ENCODE measurements around the gene MYEOV.

Gene MYEOV

GRCh38 chr11:69293819-69294505 is at the start of gene MYEOV:
Gene MYEOV (plus strand): TSS chr11:69294155. CDS start chr11:69295355, 1,200 bp downstream.
- DNase-seq (ENCODE audit: low read depth in 2 of 2), result no peak

GRCh38 chr11:69244266-69244665 is 49.7 kb upstream of the MYEOV start:
- no peak for DNase-seq (ENCODE audit: low read depth in 2 of 2)

- no peak for DNase-seq (ENCODE audit: low read depth in 2 of 2)
Measured at GRCh38 chr11:69245041-69245440, 48.9 kb upstream of the MYEOV start.

- DNase-seq (ENCODE audit: low read depth in 2 of 2), result no peak
Measured at GRCh38 chr11:69245491-69246345, 48.2 kb upstream of the MYEOV start.

GRCh38 chr11:69249311-69250185 is 44.4 kb upstream of the MYEOV start:
- DNase-seq (ENCODE audit: low read depth in 2 of 2), result no peak

GRCh38 chr11:69250186-69251056 is 43.5 kb upstream of the MYEOV start:
- no peak for DNase-seq (ENCODE audit: low read depth in 2 of 2)

- no peak for DNase-seq (ENCODE audit: low read depth in 2 of 2)
Measured at GRCh38 chr11:69251057-69251393, 42.9 kb upstream of the MYEOV start.

- no peak for DNase-seq (ENCODE audit: low read depth in 2 of 2)
Measured at GRCh38 chr11:69251639-69252489, 42.1 kb upstream of the MYEOV start.

- no peak for DNase-seq (ENCODE audit: low read depth in 2 of 2)
Measured at GRCh38 chr11:69252490-69252837, 41.5 kb upstream of the MYEOV start.

GRCh38 chr11:69253028-69253427 is 40.9 kb upstream of the MYEOV start:
- no peak for DNase-seq (ENCODE audit: low read depth in 2 of 2)

- DNase-seq (ENCODE audit: low read depth in 2 of 2), result no peak
Measured at GRCh38 chr11:69257134-69257533, 36.8 kb upstream of the MYEOV start.

GRCh38 chr11:69257838-69258658 is 35.9 kb upstream of the MYEOV start:
- DNase-seq (ENCODE audit: low read depth in 2 of 2), result no peak

GRCh38 chr11:69259096-69259495 is 34.9 kb upstream of the MYEOV start:
- no peak for DNase-seq (ENCODE audit: low read depth in 2 of 2)

GRCh38 chr11:69260622-69261021 is 33.3 kb upstream of the MYEOV start:
- DNase-seq (ENCODE audit: low read depth in 2 of 2), result no peak

GRCh38 chr11:69261116-69261515 is 32.8 kb upstream of the MYEOV start:
- DNase-seq (ENCODE audit: low read depth in 2 of 2), result no peak

- DNase-seq (ENCODE audit: low read depth in 2 of 2), result no peak
Measured at GRCh38 chr11:69262918-69263735, 30.8 kb upstream of the MYEOV start.

- DNase-seq (ENCODE audit: low read depth in 2 of 2), result no peak
Measured at GRCh38 chr11:69263736-69264052, 30.3 kb upstream of the MYEOV start.

- no peak for DNase-seq (ENCODE audit: low read depth in 2 of 2)
Measured at GRCh38 chr11:69264486-69264885, 29.5 kb upstream of the MYEOV start.

- DNase-seq (ENCODE audit: low read depth in 2 of 2), result no peak
Measured at GRCh38 chr11:69265210-69265609, 28.7 kb upstream of the MYEOV start.

Measured in activated CD4-positive, alpha-beta T cell treated with anti-CD3 and anti-CD28 coated beads for 24 hours (primary cell).